ENCODE results near the gene CAB39. TPM values are rescaled to one million over a fixed set of nuclear protein-coding genes. Genes with fewer than 3 reads are reported as not detected.

Gene CAB39
- total RNA-seq, 4 donors from 2014 or later, result 67.3 to 137 (median 123) TPM

DNA sequence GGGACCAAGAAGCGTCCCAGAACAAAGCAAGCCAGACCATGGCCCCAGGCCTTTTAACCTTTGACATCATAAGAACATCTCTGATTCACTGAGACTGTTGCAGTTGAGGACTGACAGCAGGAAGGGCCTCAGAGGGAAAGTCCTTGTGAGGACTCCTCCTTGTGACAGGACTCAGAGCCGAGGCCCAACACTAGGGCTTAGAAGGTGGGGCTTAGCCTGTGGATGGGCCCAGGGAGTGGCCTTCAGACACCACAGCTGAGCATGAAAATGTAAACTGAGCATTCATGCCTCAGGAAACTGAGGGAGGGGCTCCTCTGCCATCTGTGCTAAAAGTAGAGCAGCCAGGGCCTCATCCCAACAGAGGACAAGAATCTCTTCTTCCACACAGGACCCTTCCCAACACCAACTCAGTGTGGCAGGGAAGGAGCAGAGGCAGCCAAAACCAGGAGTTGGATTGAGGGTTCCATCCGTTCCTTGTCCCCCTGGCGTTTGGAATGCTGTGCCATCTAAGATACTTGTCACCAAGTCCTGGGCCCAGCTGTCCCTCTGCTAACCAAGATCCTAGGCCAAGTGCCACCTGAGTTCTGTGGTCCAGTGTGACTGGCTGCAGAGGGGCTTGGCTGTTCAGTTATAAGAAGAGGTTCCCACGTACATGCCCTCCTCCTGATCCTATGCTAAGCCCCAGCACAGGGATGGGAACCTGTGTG, 37.5 kb upstream of the CAB39 start:
- Histone ChIP-seq H3K27me3 (no peaks in the 10 kb centered on the region), H3K4me1 (peaks cover 0 to 13% (median 5%) of the 10 kb centered on the region in 4 donors), H3K36me3 (no peaks in the 10 kb centered on the region), H3K27ac (no peak overlapping the region), H3K4me3 (no peak overlapping the region), H3K9me3 (peaks cover 4 to 7% of the 10 kb centered on the region in 2 donors)
- no peak for TF ChIP-seq POLR2A (IDR thresholded peaks at IDR 0.05)
- no peak for TF ChIP-seq CTCF (IDR thresholded peaks at IDR 0.05)
- no peak for TF ChIP-seq POLR2AphosphoS5 (IDR thresholded peaks at IDR 0.05)
- TF ChIP-seq EP300 (IDR thresholded peaks at IDR 0.05; ENCODE audit: low read depth), result no peak
- no peak for DNase-seq
- intact Hi-C loops (cut with DNase I; ENCODE audit: low total_unique reads) (no loop called here), in situ Hi-C loops (cut with MboI; ENCODE audit: low pct_ligation_motif_present in 1 of 4, low pct_unique_long_range_greater_than_20kb in 1 of 4, low sequenced_read_pairs in 3 of 4) (no loop called here)
- WGBS, 2 donors (ENCODE audit: low coverage in 1 of 2), result 81% methylated on average over 5 of the region's 5 CpGs; no CpG with 5 or more reads in 1 of the 2 donors

GRCh38 chr2:230676546-230676945, 36.1 kb upstream of the CAB39 start:
- TF ChIP-seq CTCF (IDR thresholded peaks at IDR 0.05) (no peak), EP300 (IDR thresholded peaks at IDR 0.05; ENCODE audit: low read depth) (no peak), POLR2AphosphoS5 (IDR thresholded peaks at IDR 0.05) (no peak), POLR2A (IDR thresholded peaks at IDR 0.05) (no peak)
- no peaks in the 10 kb centered on the region for H3K36me3 ChIP-seq
- H3K27ac ChIP-seq, result no peak overlapping the region
- no peak overlapping the region for H3K4me3 ChIP-seq
- 78 to 92% methylated on average over 2 to 4 of the region's 4 CpGs for WGBS, 2 donors (ENCODE audit: low coverage in 1 of 2)
- DNase-seq, result no peak
- peaks cover 0 to 4% (median 2%) of the 10 kb centered on the region in 4 donors for H3K4me1 ChIP-seq
- intact Hi-C loops (cut with DNase I; ENCODE audit: low total_unique reads), result no loop called here
- H3K9me3 ChIP-seq, result peaks cover 4 to 7% of the 10 kb centered on the region in 2 donors
- H3K27me3 ChIP-seq, result no peaks in the 10 kb centered on the region
- in situ Hi-C loops (cut with MboI; ENCODE audit: low pct_ligation_motif_present in 1 of 4, low pct_unique_long_range_greater_than_20kb in 1 of 4, low sequenced_read_pairs in 3 of 4), result no loop called here

GRCh38 chr2:230677201-230677946, 35.3 kb upstream of the CAB39 start:
- 90 to 95% methylated on average over 2 to 5 of the region's 5 CpGs for WGBS, 2 donors (ENCODE audit: low coverage in 1 of 2)
- no peak for DNase-seq

More at GRCh38 chr2:230677201-230677946, 35.3 kb upstream of the CAB39 start:
- no peak for TF ChIP-seq EP300 (IDR thresholded peaks at IDR 0.05; ENCODE audit: low read depth)
- no peak for TF ChIP-seq CTCF (IDR thresholded peaks at IDR 0.05)
- TF ChIP-seq POLR2A (IDR thresholded peaks at IDR 0.05), result no peak
- no peak for TF ChIP-seq POLR2AphosphoS5 (IDR thresholded peaks at IDR 0.05)
- Histone ChIP-seq H3K4me3 (no peak overlapping the region), H3K36me3 (no peaks in the 10 kb centered on the region), H3K27me3 (no peaks in the 10 kb centered on the region), H3K4me1 (no peaks in the 10 kb centered on the region), H3K9me3 (peaks cover 4 to 7% of the 10 kb centered on the region in 2 donors), H3K27ac (no peak overlapping the region)
- intact Hi-C loops (cut with DNase I; ENCODE audit: low total_unique reads) (no loop called here), in situ Hi-C loops (cut with MboI; ENCODE audit: low pct_ligation_motif_present in 1 of 4, low pct_unique_long_range_greater_than_20kb in 1 of 4, low sequenced_read_pairs in 3 of 4) (no loop called here)
